IPS-20b (cell line): Measurements from ENCODE around the gene TEX51.

Experiments used
- H3K27ac ChIP-seq: one replicate; pipeline ENCODE4 v1.5.1; 2013; ENCODE audit warnings: low read length
- H3K27me3 ChIP-seq: 2 replicates; pipeline ENCODE4 v1.6.1; 2013; ENCODE audit warnings: mild to moderate bottlenecking, low read length, inconsistent platforms; ENCODE audit not compliant: insufficient read depth
- H3K36me3 ChIP-seq: 2 replicates; pipeline ENCODE4 v1.6.1; 2013; ENCODE audit warnings: low read depth, mild to moderate bottlenecking, inconsistent platforms, low read length, moderate library complexity; ENCODE audit not compliant: insufficient read depth
- H3K4me1 ChIP-seq: 2 replicates; pipeline ENCODE4 v1.6.1; 2013; ENCODE audit warnings: mild to moderate bottlenecking, control low read depth, inconsistent platforms, low read length, moderate library complexity; ENCODE audit not compliant: insufficient read depth
- H3K4me3 ChIP-seq: 2 replicates; pipeline ENCODE4 v1.5.1; 2013; ENCODE audit warnings: mild to moderate bottlenecking, low read length, inconsistent platforms
- H3K9ac ChIP-seq: 2 replicates; pipeline ENCODE4 v1.6.1; 2013; ENCODE audit warnings: low read depth, mild to moderate bottlenecking, inconsistent platforms, low read length, moderate library complexity
- H3K9me3 ChIP-seq: 2 replicates; pipeline ENCODE4 v1.6.1; 2013; ENCODE audit warnings: mild to moderate bottlenecking, low read depth, low read length, inconsistent platforms; ENCODE audit not compliant: insufficient read depth

Gene TEX51

DNA sequence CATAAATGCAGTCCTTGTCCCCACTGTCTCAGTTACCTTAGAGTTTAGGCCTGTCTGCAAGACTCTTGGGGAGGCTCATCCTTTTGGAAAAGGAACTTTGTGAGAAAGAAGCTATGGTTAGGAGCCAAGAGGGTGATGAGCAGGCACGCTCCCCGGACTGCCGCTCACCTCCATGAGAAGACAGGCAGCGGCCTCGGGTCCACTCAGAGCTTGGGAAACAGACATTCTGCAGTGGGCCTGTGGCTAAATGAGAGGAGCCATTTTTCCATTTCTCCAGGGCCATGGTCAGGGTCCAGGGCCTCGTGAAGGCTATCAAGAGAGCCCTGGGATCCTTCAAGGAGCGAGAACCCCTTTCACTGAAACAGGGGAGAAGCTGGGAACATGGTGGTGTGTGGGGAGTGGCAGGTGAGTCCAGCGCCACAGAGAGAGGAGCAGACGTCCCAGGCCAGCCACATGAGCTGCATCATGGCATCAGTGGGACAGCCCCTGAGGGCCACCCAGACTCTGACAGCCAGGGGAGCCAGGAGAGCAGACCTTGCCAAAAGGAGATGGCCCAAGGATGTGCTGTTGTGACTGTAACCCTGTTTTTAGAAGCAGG is 4.0 kb upstream of the TEX51 start:
- Histone ChIP-seq H3K4me1 (no peaks in the 10 kb centered on the region), H3K4me3 (no peak overlapping the region), H3K9me3 (no peaks in the 10 kb centered on the region), H3K27ac (no peak overlapping the region), H3K36me3 (no peaks in the 10 kb centered on the region), H3K9ac (no peak overlapping the region), H3K27me3 (no peaks in the 10 kb centered on the region; the same call in 1 of the 2 replicates)

DNA sequence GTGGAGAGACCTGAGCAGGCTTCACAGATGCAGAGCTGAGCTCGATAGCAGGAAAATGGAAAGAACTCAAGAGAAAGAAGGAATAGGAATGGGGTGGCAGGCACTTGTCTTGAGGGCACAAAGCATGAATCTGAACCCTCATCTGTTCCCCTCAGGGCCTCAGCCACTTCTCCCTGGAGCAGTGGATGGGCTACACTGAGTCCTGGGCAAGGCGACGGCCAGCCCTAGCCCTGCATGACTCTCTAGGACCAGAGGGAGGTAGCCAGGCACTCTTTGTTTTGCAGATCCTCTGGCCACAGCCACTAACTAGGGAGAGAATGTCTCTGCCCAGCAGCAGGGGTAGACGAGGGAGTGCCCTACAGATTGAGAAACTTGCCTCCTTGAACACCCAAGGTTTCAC is 3.4 kb upstream of the TEX51 start:
- Histone ChIP-seq H3K36me3 (no peaks in the 10 kb centered on the region), H3K9ac (no peak overlapping the region), H3K27me3 (no peaks in the 10 kb centered on the region; the same call in 1 of the 2 replicates), H3K4me1 (no peaks in the 10 kb centered on the region), H3K27ac (no peak overlapping the region), H3K9me3 (no peaks in the 10 kb centered on the region), H3K4me3 (no peak overlapping the region)

DNA sequence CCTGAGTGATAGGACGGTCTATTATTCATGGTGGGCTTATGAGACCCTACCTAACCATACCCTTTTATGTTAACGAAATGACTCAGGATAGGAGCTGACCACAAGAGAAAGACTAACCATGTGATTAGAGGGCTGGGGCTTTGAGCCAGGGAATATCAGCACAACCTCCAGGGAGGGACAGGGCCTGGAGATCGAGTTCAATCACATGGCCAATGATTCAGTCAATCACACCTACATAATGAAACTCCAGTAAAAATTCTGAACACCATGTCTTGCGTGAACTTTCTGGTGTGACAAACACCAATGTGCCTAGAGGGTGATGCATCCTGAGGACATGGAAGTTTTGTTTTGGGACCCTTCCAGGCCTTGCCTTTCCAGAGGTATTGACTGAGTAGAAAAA is 2.2 kb upstream of the TEX51 start:
- Histone ChIP-seq H3K36me3 (no peaks in the 10 kb centered on the region), H3K4me1 (no peaks in the 10 kb centered on the region), H3K27ac (no peak overlapping the region), H3K9ac (no peak overlapping the region), H3K9me3 (no peaks in the 10 kb centered on the region), H3K27me3 (no peaks in the 10 kb centered on the region), H3K4me3 (no peak overlapping the region)

DNA sequence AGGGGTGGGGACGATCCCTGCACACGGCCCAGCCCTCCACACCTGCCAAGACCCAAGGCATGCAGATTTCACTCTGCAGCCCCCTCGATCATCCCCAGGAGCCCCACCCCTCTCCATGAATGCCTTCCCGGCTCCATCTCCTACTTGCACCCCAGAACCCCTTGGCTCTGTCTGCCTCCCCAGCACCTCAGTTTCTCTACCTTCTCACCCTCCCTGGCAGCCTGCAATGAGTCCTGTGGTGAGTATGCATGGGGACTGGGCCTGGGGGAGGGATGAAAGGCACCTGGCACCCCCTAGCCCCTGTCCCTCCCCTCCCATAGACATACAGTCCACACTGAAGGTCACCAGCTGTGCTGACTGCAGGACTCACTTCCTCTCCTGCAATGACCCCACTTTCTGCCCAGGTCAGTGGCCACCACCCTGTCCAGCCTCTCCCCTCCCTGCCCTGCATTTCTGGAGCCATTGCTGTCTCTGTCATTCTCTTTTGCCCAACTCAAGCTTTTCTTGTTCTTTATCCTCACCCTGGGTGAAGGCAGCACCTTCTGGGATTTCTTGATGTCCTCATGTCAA is 1.0 kb downstream of the TEX51 start:
- H3K27me3 ChIP-seq: no peaks in the 10 kb centered on the region
- H3K27ac ChIP-seq: no peak overlapping the region
- H3K9ac ChIP-seq: no peak overlapping the region
- H3K9me3 ChIP-seq: peaks cover 3% of the 10 kb centered on the region; the same call in 1 of the 2 replicates
- no peaks in the 10 kb centered on the region for H3K4me1 ChIP-seq
- no peak overlapping the region for H3K4me3 ChIP-seq
- no peaks in the 10 kb centered on the region for H3K36me3 ChIP-seq

- no peaks in the 10 kb centered on the region for H3K4me1 ChIP-seq
- no peaks in the 10 kb centered on the region for H3K36me3 ChIP-seq
- H3K4me3 ChIP-seq: no peak overlapping the region
- no peak overlapping the region for H3K9ac ChIP-seq
- H3K27ac ChIP-seq: no peak overlapping the region
- H3K27me3 ChIP-seq: no peaks in the 10 kb centered on the region
- H3K9me3 ChIP-seq: peaks cover 3% of the 10 kb centered on the region; the same call in 1 of the 2 replicates
These were observed 2.1 kb downstream of the TEX51 start for GRCh38 chr2:126900646-126901319.

GRCh38 chr2:126901459-126901858 is 2.8 kb downstream of the TEX51 start:
- H3K27ac ChIP-seq: no peak overlapping the region
- no peaks in the 10 kb centered on the region for H3K4me1 ChIP-seq

GRCh38 chr2:126902152-126902835 is 3.6 kb downstream of the TEX51 start:
- Histone ChIP-seq H3K27ac (no peak overlapping the region), H3K27me3 (no peaks in the 10 kb centered on the region), H3K9me3 (peaks cover 3% of the 10 kb centered on the region; the same call in 1 of the 2 replicates), H3K4me1 (no peaks in the 10 kb centered on the region), H3K36me3 (no peaks in the 10 kb centered on the region), H3K9ac (no peak overlapping the region), H3K4me3 (no peak overlapping the region)

More at GRCh38 chr2:126901459-126901858, 2.8 kb downstream of the TEX51 start:
- H3K9ac ChIP-seq: no peak overlapping the region
- H3K36me3 ChIP-seq: no peaks in the 10 kb centered on the region
- no peak overlapping the region for H3K4me3 ChIP-seq
- H3K27me3 ChIP-seq: no peaks in the 10 kb centered on the region
- H3K9me3 ChIP-seq: peaks cover 3% of the 10 kb centered on the region; the same call in 1 of the 2 replicates

DNA sequence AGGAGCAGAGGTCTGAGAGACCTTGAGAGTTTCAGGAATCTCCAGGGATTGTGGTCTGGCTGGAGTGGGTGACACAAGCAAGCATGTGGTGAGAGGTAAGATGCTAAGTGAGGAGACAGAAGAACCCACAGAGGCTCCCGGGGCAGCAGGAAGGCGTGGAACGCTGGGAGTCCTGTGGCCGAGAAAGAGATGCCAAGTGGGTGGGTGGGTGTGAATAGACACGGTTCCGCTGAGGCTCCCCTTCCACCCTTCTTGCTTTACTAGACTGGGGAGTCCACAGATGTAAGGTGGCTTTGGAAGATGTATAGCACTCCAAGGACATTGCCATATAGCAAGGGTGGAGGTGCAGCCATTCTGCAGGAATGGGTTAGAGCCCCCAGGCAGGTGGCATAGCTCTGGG is 4.2 kb downstream of the TEX51 start:
- Histone ChIP-seq H3K36me3 (no peaks in the 10 kb centered on the region), H3K4me3 (no peak overlapping the region), H3K9me3 (peaks cover 3% of the 10 kb centered on the region; the same call in 1 of the 2 replicates), H3K9ac (no peak overlapping the region), H3K4me1 (no peaks in the 10 kb centered on the region), H3K27me3 (no peaks in the 10 kb centered on the region), H3K27ac (no peak overlapping the region)

GRCh38 chr2:126905991-126906390 is 7.3 kb downstream of the TEX51 start:
- Histone ChIP-seq H3K36me3 (no peaks in the 10 kb centered on the region), H3K4me1 (no peaks in the 10 kb centered on the region), H3K9ac (no peak overlapping the region), H3K27ac (no peak overlapping the region), H3K9me3 (peaks cover 3% of the 10 kb centered on the region; the same call in 1 of the 2 replicates), H3K4me3 (no peak overlapping the region), H3K27me3 (no peaks in the 10 kb centered on the region)

DNA sequence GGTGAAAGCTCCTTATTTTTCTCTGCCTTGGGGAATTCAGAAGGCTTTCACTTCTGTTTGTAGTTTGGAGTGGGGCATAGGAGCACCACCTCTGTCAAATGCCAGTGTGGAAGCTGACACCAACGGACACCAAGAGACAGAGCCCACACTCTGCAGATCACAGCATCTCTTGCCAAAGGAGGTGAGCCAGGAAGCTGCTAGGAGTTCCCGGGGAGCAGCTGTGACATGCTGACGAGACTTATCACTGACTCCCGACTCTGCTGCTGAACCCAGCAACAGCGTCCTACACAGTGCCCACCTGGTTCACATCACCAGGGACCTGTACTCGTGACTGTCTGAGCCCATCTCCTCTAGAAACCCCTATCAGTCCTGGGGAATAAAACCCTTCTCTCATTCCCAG is 8.1 kb downstream of the TEX51 start:
- Histone ChIP-seq H3K36me3 (no peaks in the 10 kb centered on the region), H3K4me3 (no peak overlapping the region), H3K4me1 (no peaks in the 10 kb centered on the region), H3K27ac (no peak overlapping the region), H3K9me3 (peaks cover 3% of the 10 kb centered on the region; the same call in 1 of the 2 replicates), H3K27me3 (no peaks in the 10 kb centered on the region), H3K9ac (no peak overlapping the region)

DNA sequence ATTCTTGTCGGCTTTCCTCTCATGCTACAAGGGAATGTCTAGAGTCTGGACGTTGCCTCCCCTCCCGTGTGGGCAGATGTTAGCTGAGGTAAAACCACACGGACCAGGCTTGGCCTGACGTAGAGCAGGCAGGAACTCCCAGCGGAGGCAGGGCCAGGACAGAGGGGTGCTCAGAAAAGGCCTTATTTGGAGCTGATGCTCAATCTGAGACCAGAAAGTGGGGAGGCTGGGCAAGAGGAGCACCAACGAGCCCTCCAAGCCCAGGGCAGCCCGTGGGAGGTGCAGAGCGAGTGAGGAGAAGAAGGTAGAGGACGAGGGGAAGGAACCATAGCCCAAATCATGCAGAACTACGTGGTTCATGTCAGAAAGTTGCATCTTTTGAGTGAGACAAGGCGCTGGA is 9.0 kb downstream of the TEX51 start:
- Histone ChIP-seq H3K27ac (no peak overlapping the region), H3K9me3 (peaks cover 3% of the 10 kb centered on the region; the same call in 1 of the 2 replicates), H3K4me1 (no peaks in the 10 kb centered on the region), H3K36me3 (no peaks in the 10 kb centered on the region), H3K27me3 (no peaks in the 10 kb centered on the region), H3K4me3 (no peak overlapping the region), H3K9ac (no peak overlapping the region)
